Erythroblast (primary cell): ENCODE data around the gene ADAMTS7.
"Not testable (repeated sequence)": the region's sequence is repeated elsewhere in the genome, so short reads cannot be mapped to it uniquely, and the experiment has no call there.

Source experiments
- DNase-seq, 2 experiments: peaks; one replicate each; lab custom pipeline; 2025; lab: John Stamatoyannopoulos, UW
- GATA1 ChIP-seq: IDR thresholded peaks from 2 replicates; pipeline ENCODE4 v1.6.1; 2011; ENCODE audit warnings: low read depth, mild to moderate bottlenecking, control low read depth, low read length, moderate library complexity
- POLR2A ChIP-seq: IDR thresholded peaks from 2 replicates; pipeline ENCODE4 v1.6.1; 2011; ENCODE audit warnings: mild to moderate bottlenecking, low read length

ADAMTS7 gene

DNA sequence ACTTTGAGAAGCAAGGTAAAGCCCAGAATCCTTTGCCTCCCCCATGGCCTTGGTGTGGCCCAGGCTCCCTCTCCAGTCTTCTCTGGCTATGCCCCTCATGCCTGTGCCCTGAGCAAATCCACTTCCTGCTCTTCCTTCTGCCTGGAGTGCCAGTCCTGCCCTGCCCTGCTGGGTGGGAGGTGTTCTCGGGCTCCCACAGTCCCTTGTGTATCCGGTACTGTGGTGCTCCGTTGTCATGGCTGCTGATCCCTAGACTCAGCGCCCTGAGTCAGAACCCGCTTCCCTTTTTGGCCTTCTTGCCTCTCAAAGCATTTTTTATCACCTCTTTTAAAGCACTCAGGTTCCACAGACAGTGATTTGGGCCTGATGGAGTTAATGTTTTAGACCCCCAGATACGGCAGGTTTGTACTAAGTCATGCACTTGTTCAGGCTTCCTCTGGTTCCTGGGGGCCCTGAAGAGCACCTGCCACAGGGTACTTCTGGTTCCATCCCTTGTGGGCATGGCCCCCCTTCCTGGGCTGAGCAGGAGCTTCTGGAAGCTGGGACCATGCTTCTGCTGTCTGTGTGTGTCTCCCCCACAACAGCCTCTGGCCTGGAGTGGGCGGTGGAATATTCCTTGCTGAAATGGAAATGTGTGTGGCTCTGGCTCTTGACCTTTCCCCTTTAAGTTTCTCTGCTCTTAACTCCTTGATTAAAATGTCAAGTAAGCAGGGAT, 29.6 kb upstream of the ADAMTS7 start:
- no peak for TF ChIP-seq GATA1
- TF ChIP-seq POLR2A, result no peak

DNA sequence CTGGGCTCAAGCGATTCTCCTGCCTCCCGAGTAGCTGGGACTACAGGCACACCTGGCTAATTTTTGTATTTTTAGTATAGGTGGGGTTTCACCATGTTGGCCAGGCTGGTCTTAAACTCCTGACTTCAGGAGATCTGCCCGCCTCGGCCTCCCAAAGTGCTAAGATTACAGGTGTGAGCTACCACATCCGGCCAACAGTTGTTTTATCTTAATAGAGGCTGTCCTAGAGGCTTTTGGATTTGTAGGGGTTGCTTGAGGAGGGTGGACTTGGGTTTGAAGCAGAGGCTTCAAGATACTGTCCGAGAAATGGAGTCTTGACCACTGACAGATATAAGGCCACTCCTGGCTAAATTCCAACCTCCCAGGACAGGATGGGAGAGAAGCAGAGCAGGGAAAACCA, 27.9 kb upstream of the ADAMTS7 start:
- DNase-seq, result not testable (repeated sequence)

More for the DNA sequence above, 29.6 kb upstream of the ADAMTS7 start:
- no peak for DNase-seq

DNA sequence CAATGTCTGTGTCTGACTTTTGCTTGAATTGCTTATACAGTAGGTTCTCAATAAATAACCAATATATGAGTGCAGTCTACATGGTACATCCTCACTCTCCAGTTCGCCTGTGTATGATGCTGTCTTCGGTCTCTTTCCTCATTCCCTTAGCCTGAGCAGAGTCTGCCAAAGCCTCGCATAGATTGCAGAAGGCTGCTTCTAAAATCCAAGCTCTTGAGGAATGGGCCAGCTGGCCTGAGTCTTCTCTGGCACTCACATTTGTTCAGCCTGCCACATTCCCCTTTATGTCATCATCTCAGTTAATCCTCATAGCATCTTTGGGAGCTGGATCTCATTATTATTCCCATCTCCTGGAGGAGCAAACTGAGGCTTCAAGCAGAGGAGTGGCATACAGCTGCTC, 27.2 kb upstream of the ADAMTS7 start:
- TF ChIP-seq GATA1 (no peak), POLR2A (no peak)
- DNase-seq, result no peak

DNA sequence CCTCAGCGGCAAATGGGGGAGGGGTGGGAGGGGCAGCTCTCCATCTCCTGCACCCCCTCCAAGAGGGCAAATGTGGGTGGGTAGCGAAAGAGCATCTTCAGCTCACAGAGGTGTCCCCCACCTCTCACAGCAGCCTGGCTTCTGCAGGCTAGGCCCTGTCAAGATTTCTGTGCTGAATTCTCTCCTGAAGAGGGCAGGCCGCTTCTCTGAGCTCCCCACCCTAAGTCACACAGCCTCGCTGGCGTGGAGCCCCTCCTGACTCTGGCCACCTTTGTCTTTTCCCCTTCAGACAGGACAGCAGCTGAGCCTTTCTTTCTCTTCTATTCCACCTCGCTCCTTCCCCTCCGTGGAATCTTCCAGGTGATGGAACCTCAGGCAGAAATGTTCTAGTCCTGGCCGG, 26.3 kb upstream of the ADAMTS7 start:
- TF ChIP-seq GATA1, result no peak
- TF ChIP-seq POLR2A, result no peak
- no peak for DNase-seq

GRCh38 chr15:78837131-78837530, 25.9 kb upstream of the ADAMTS7 start:
- DNase-seq, result no peak
- TF ChIP-seq POLR2A (no peak), GATA1 (no peak)

GRCh38 chr15:78836333-78836732, 25.1 kb upstream of the ADAMTS7 start:
- no peak for TF ChIP-seq POLR2A
- TF ChIP-seq GATA1, result no peak

GRCh38 chr15:78831229-78832207, 20.3 kb upstream of the ADAMTS7 start:
- TF ChIP-seq GATA1, result no peak
- no peak for TF ChIP-seq POLR2A
- no peak for DNase-seq

More at GRCh38 chr15:78836333-78836732, 25.1 kb upstream of the ADAMTS7 start:
- no peak for DNase-seq

DNA sequence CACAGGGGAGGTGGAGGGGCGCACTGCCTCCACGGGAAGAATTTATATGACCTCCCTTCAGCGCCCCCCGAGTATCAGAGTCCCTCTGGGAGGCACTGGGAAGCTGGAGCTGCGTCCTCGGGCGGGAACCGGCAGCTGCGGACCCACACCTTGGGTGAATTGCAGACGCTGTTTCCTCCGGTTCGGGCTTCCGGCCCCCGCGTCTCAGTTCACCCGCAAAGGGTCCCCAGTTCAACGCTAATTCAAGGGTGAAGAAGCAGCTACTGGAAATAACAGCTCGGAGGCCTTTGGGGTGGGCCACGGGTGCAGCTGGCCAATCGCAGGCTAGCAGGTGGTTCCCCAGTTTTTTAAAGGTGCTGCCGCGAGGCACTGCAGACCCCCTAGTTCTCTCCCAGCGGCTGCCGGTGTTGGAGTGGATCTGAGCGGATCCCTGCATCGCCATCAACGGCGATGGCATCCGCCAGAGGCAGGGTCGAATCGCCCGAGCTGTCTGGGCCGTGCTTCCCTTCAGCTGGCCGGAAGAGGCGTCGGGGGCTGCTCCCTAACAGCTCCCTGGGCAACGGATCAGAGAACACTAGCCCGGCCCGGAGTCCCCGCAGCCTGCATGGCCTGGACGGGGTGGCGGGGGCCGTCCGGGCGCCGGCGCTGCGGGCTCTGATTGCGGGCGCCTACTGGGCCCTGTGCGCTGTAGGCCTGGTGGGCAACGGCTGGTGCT, 19.4 kb upstream of the ADAMTS7 start:
- DNase-seq, result no peak
- TF ChIP-seq POLR2A (no peak), GATA1 (no peak)

DNA sequence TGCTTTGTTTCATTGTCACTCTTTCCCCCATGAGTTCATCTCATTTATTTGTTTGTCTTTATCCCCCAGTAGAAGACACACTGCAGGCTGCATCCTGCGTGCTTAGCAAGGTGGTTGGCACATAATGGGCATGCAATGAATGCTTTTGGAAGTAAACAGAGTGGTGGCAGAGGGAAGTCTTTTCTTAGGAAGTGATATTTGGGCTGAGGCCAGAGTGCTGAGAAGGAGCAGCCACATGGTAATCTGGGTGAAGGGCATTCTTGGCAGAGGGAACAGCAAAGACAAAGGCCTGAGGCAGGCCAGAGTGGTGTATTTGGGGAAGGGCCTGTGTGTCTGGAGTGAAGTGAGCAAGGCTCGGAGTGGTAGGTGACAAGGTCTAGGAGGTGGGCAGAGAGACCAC, 17.7 kb upstream of the ADAMTS7 start:
- DNase-seq, result no peak

DNA sequence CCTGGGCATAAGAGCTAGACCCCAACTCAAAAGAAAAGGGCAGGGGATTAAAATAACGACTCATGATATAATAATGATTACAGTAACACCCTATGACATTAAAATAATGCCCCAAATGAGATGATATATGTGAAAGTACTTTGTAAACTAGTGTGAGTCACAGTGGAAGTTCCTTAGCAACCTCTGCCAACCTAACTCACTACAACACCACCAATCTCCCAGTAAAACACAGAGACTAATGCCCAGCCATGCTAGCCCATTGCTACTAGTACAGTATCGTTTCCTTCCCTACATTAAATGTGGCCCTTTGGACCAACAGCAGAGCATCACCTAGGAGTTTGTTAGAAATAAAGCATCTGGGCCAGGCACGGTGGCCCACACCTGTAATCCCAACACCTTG, 11.2 kb upstream of the ADAMTS7 start:
- DNase-seq, result no peak
- TF ChIP-seq GATA1 (no peak), POLR2A (no peak)

More for the DNA sequence above, 17.7 kb upstream of the ADAMTS7 start:
- no peak for TF ChIP-seq GATA1
- no peak for TF ChIP-seq POLR2A

DNA sequence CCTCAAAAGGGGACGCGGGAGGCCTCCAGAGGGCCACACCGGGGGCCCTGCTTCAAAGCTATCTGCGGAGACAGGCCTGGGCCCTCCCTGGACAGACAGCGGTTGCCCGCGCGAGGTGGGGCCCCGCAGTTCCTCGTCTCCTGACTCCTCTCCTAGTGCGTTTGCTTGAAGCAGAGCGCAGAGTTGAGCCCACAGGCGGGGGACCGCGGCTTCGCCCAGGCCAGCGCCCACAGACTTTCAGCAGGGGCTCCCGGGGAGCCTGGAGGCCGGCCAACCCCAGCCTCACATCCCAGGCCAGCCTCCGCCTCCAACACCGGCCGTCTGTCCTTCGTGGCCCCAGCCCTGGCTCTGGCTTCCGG, 540 bp upstream of the ADAMTS7 start:
- peak in 1 of 2 experiments; percentile 39 for DNase-seq
- TF ChIP-seq GATA1 (no peak), POLR2A (no peak)

GRCh38 chr15:78810362-78811123, 721 bp downstream of the ADAMTS7 start:
- TF ChIP-seq POLR2A (no peak), GATA1 (no peak)
- DNase-seq, result no peak

DNA sequence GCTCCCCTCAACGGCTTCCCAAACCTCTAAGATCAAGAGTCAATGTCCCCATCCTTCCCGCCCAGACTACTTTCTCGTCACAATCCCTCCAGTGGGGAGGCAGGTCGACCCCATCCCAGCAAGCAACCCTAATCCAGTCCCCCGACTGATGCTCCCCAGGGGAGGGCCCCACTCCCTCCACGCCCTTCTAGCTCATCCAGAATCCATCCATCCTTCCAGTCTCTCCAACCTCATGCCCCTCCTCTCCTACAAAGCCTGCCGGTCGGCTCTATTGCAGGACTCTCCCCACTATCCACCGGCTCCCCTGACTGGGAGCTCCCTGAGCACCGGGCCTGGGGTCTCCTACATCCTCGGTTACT, 1.3 kb downstream of the ADAMTS7 start:
- TF ChIP-seq POLR2A (no peak), GATA1 (no peak)
- no peak for DNase-seq
